K562 (cell line): Measurements from ENCODE around the gene MYB. TPM values are rescaled to one million over a fixed set of nuclear protein-coding genes. Genes with fewer than 3 reads are reported as not detected.

Experiments used
- ATAC-seq: fragments of 200-7000 bp; cut with Tn5 transposase; 3 replicates; pipeline ENCODE4 v1.9.1; 2020; ENCODE audit warnings: moderate library complexity
- BruUV-seq: library from RNA; stranded (reverse); fragments of 400-500 nt; replicated peaks from 2 replicates; lab custom pipeline; 2021; lab: Mats Ljungman, UMichigan
- CTCF ChIA-PET: fragments of 300-600 bp; formaldehyde crosslinking; extraction: SDS; loops from one replicate; lab custom pipeline; 2021; ENCODE audit warnings: low intra/inter-chr PET ratio; lab: Yijun Ruan, JAX
- POLR2A ChIA-PET: fragments of 300-600, 350-650 bp; sonication (Branson Sonifier 250); formaldehyde crosslinking; extraction: SDS; loops from one replicate; lab custom pipeline; 2021; ENCODE audit warnings: antibody characterized with exemption, inconsistent platforms; lab: Yijun Ruan, JAX
- DNase-seq, 4 experiments: peaks; one replicate each; pipeline versions ENCODE4 v3.0.0 to v3.0.0-alpha.2; 2011 to 2018; ENCODE audit warnings: low spot score in 3 of 4, mixed read lengths in 3 of 4; ENCODE audit errors: extremely low read depth in 1 of 4
- FAIRE-seq: peaks from 2 replicates; lab custom pipeline; 2011; peaks lifted over from hg19 to GRCh38; lab: Jason Lieb, UNC
- H2AFZ ChIP-seq: 2 replicates; pipeline ENCODE4 v1.6.0; 2011; ENCODE audit warnings: low read depth, low read length, control low read depth, inconsistent platforms
- H3K27ac ChIP-seq: fragments of 200-600 bp; 3 replicates; pipeline ENCODE4 v1.8.0; 2011; ENCODE audit warnings: low read depth, mild to moderate bottlenecking, control low read depth, inconsistent platforms, low read length, moderate library complexity, mixed read lengths; ENCODE audit errors: extremely low read depth
- H3K27me3 ChIP-seq, 2 experiments: fragments of 300-600 bp in 1 of 2; 2 replicates in 1 of 2; 3 replicates in 1 of 2; pipeline versions ENCODE4 v1.6.0 to v1.8.0; 2011; ENCODE audit warnings: inconsistent platforms in 2 of 2, low read length in 2 of 2, mild to moderate bottlenecking in 1 of 2, mixed read lengths in 1 of 2, moderate library complexity in 1 of 2; ENCODE audit not compliant: control insufficient read depth in 2 of 2, insufficient read depth in 2 of 2
- H3K36me3 ChIP-seq: fragments of 300-600 bp; 3 replicates; pipeline ENCODE4 v1.8.0; 2011; ENCODE audit warnings: mild to moderate bottlenecking, low read length, inconsistent platforms; ENCODE audit not compliant: control insufficient read depth, insufficient read depth
- H3K4me1 ChIP-seq, 2 experiments: fragments of 200-600 bp in 1 of 2; replicated peaks in 1 of 2; 2 replicates in 1 of 2; 3 replicates in 1 of 2; pipeline versions ENCODE4 v1.5.1 to v1.8.0; 2011; ENCODE audit warnings: inconsistent platforms in 2 of 2, low read length in 2 of 2, mild to moderate bottlenecking in 1 of 2, mixed read lengths in 1 of 2, moderate library complexity in 1 of 2; ENCODE audit not compliant: control insufficient read depth in 2 of 2, insufficient read depth in 2 of 2
- H3K4me2 ChIP-seq: 2 replicates; pipeline ENCODE4 v1.6.1; 2011; ENCODE audit warnings: low read length, control low read depth, inconsistent platforms, mixed read lengths; ENCODE audit not compliant: insufficient read depth
- H3K4me3 ChIP-seq: fragments of 200-600 bp; sonication (generic), shearing (Covaris generic); 2 replicates; pipeline ENCODE4 v1.5.1; 2016; ENCODE audit warnings: control low read depth, inconsistent platforms
- H3K79me2 ChIP-seq: fragments of 200-600 bp; 3 replicates; pipeline ENCODE4 v1.8.0; 2011; ENCODE audit warnings: low read length, inconsistent platforms; ENCODE audit not compliant: control insufficient read depth, insufficient read depth
- H3K9ac ChIP-seq, 2 experiments: 2 replicates each; pipeline versions ENCODE4 v1.6.0 to v1.6.1; 2011; ENCODE audit warnings: low read depth in 2 of 2, low read length in 2 of 2, control low read depth in 1 of 2, inconsistent platforms in 1 of 2, mild to moderate bottlenecking in 1 of 2, mixed read lengths in 1 of 2; ENCODE audit not compliant: insufficient read depth in 1 of 2
- H3K9me1 ChIP-seq: one replicate; pipeline ENCODE4 v1.6.0; 2011; ENCODE audit warnings: inconsistent platforms, mild to moderate bottlenecking, low read length, moderate library complexity; ENCODE audit not compliant: control insufficient read depth, insufficient read depth
- H3K9me3 ChIP-seq: replicated peaks from 2 replicates; pipeline ENCODE4 v1.5.1; 2011; ENCODE audit warnings: low read depth, low read length, inconsistent platforms; ENCODE audit not compliant: control insufficient read depth, insufficient read depth
- H4K20me1 ChIP-seq: replicated peaks from 2 replicates; pipeline ENCODE4 v1.6.1; 2011; ENCODE audit warnings: low read length, inconsistent platforms, mixed read lengths; ENCODE audit not compliant: control insufficient read depth, insufficient read depth
- C11orf30 ChIP-seq: fragments of 450-650 bp; IDR thresholded peaks from 2 replicates; pipeline ENCODE4 v1.6.1; 2016; ENCODE audit warnings: low read depth, mild to moderate bottlenecking
- CBX3 ChIP-seq, 2 experiments: IDR thresholded peaks; 1 replicate in 1 of 2; 2 replicates in 1 of 2; pipeline ENCODE4 v1.6.1; 2012; ENCODE audit warnings: inconsistent platforms in 2 of 2, low read length in 2 of 2, borderline replicate concordance in 1 of 2, control low read depth in 1 of 2
- HDAC1 ChIP-seq, 2 experiments: fragments of 450-650 bp; IDR thresholded peaks; 2 replicates each; pipeline ENCODE4 v1.6.1; 2016 to 2017; ENCODE audit warnings: inconsistent platforms in 1 of 2, mild to moderate bottlenecking in 1 of 2, moderate library complexity in 1 of 2
- RBM17 ChIP-seq: fragments of 200-400 bp; formaldehyde crosslinking; IDR thresholded peaks from 2 replicates; pipeline ENCODE4 v1.6.1; 2017; ENCODE audit warnings: low read depth, mild to moderate bottlenecking, low read length, borderline replicate concordance
- SMARCA5 ChIP-seq: fragments of 450-650 bp; IDR thresholded peaks from 2 replicates; pipeline ENCODE4 v1.6.1; 2016
- TRIM25 ChIP-seq: fragments of 450-650 bp; IDR thresholded peaks from 2 replicates; pipeline ENCODE4 v1.7.0; 2016; ENCODE audit warnings: borderline replicate concordance
- ZNF449 ChIP-seq: fragments of 250-450 bp; sonication (Bioruptor Pico); IDR thresholded peaks from 2 replicates; pipeline ENCODE4 v1.8.0; 2022; ENCODE audit warnings: moderate library complexity, mild to moderate bottlenecking, inconsistent platforms
- ZNF785 ChIP-seq: fragments of 250-450 bp; sonication (Bioruptor Pico); IDR thresholded peaks from 2 replicates; pipeline ENCODE4 v1.4.0; 2020; ENCODE audit warnings: mild to moderate bottlenecking
- WGBS: fragments of 100-300 bp; shearing (Covaris generic); methylation state at CpG from one replicate; pipeline ENCODE4 v1.1.6; 2016; ENCODE audit warnings: low coverage, mixed read lengths; ENCODE audit not compliant: insufficient coverage; ENCODE audit errors: missing lambda C conversion rate; 5-methylcytosine and 5-hydroxymethylcytosine counted together
- in situ Hi-C: fragments of 300-500 bp; cut with MboI; formaldehyde crosslinking; loops from 4 replicates; pipeline ENCODE4 v1.15.0; 2018; ENCODE audit warnings: inconsistent platforms, mixed read lengths
- intact Hi-C: fragments of 100-400 bp; cut with micrococcal nuclease; formaldehyde crosslinking; loops from 2 replicates; pipeline ENCODE4 v1.14.2; 2022
- polyA plus RNA-seq, 8 experiments: library from polyadenylated mRNA; depleted of rRNA in 4 of 8; stranded (reverse) in 5 of 8; unstranded in 3 of 8; fragments of >200 nt; fragmentation: Nextera tagmentation in 2 of 8; fragmentation: Illumina TruSeq in 1 of 8; extraction: Ambion mirVana in 2 of 8; extraction: Trizol in 1 of 8; gene quantifications; 2 replicates each; pipeline versions ENCODE4 v1.2.1 to v1.2.3, GENCODE V29; 2011 to 2014; ENCODE audit warnings: inconsistent platforms in 1 of 8, missing spikeins in 1 of 8
- total RNA-seq, 7 experiments: library from RNA; depleted of rRNA in 6 of 7; stranded (reverse); fragments of >200 nt in 6 of 7; fragmentation: Illumina TruSeq in 2 of 7; extraction: Trizol in 2 of 7; gene quantifications; 2 replicates each; pipeline versions ENCODE4 v1.2.1 to v1.2.3, GENCODE V29; 2011 to 2021; ENCODE audit warnings: low replicate concordance in 1 of 7
- TF ChIP-seq, protein P1 (sequence below): fragments of 450-650 bp; formaldehyde crosslinking; conservative IDR thresholded peaks from 2 replicates; pipeline ENCODE4 v1.4.0; 2022; ENCODE audit warnings: mild to moderate bottlenecking, missing genetic modification characterization
- TF ChIP-seq, protein P2 (sequence below): IDR thresholded peaks from 2 replicates; pipeline ENCODE4 v1.6.1; 2016; ENCODE audit warnings: missing genetic modification characterization, missing compliant biosample characterization

The MYB gene
- total and polyA plus RNA-seq, 9 of the 15 experiments (the other 6 are each of a cell fraction or from before 2014, with no cell fraction given) = 35.8 to 218 (median 140) TPM

GRCh38 chr6:135236319-135236718, 55.2 kb downstream of the MYB start (continued):
- TF ChIP-seq SMARCA5 = 0 out of 2 replicates have a peak, but pooled peaks have one; percentile 35
- TF ChIP-seq, protein P1, sequence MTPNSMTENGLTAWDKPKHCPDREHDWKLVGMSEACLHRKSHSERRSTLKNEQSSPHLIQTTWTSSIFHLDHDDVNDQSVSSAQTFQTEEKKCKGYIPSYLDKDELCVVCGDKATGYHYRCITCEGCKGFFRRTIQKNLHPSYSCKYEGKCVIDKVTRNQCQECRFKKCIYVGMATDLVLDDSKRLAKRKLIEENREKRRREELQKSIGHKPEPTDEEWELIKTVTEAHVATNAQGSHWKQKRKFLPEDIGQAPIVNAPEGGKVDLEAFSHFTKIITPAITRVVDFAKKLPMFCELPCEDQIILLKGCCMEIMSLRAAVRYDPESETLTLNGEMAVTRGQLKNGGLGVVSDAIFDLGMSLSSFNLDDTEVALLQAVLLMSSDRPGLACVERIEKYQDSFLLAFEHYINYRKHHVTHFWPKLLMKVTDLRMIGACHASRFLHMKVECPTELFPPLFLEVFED = peak; percentile 71
- no peak for TF ChIP-seq ZNF785 (CRISPR knock-in tag)
- TF ChIP-seq CBX3 (IDR thresholded peaks at IDR 0.05; ENCODE audit: borderline replicate concordance in 1 of 2, low read length in 2 of 2) = no peak
- peak in 1 of 2 experiments; percentile 53; a peak in 2 of 4 replicates for TF ChIP-seq HDAC1 (IDR thresholded peaks at IDR 0.05)
- no peak for TF ChIP-seq ZNF449 (CRISPR knock-in tag)
- TF ChIP-seq C11orf30 = no peak

GRCh38 chr6:135236732-135237131, 55.6 kb downstream of the MYB start:
- intact Hi-C loops = no loop called here
- Histone ChIP-seq H3K27ac (no peak overlapping the region), H3K4me2 (no peak overlapping the region), H3K79me2 (no peaks in the 10 kb centered on the region), H3K27me3 (no peaks in the 10 kb centered on the region), H4K20me1 (no peaks in the 10 kb centered on the region), H3K9me1 (no peaks in the 10 kb centered on the region), H2AFZ (peak overlapping the region; percentile 70), H3K9ac (no peak overlapping the region), H3K36me3 (no peaks in the 10 kb centered on the region), H3K4me3 (no peak overlapping the region), H3K9me3 (no peaks in the 10 kb centered on the region), H3K4me1 (peaks cover 13 to 30% of the 10 kb centered on the region in 2 experiments; a peak in 3 of 5 replicates)
- no TSS peak for BruUV-seq
- POLR2A ChIA-PET = interaction anchor here (0.6 to 0.9 kb wide), 3 partner anchors 9 to 273 kb away, joined by 3 read pairs; no protein-coding TSS in a partner anchor
- no peak for DNase-seq
- CTCF ChIA-PET = no interaction called here
- ATAC-seq = 0 out of 3 replicates have a peak, but pooled peaks have one; percentile 11
- WGBS = 47% methylated on average over 6 of the region's 6 CpGs
- in situ Hi-C loops = no loop called here
- no peak for FAIRE-seq
- no peak for TF ChIP-seq TRIM25
- TF ChIP-seq, protein P2, sequence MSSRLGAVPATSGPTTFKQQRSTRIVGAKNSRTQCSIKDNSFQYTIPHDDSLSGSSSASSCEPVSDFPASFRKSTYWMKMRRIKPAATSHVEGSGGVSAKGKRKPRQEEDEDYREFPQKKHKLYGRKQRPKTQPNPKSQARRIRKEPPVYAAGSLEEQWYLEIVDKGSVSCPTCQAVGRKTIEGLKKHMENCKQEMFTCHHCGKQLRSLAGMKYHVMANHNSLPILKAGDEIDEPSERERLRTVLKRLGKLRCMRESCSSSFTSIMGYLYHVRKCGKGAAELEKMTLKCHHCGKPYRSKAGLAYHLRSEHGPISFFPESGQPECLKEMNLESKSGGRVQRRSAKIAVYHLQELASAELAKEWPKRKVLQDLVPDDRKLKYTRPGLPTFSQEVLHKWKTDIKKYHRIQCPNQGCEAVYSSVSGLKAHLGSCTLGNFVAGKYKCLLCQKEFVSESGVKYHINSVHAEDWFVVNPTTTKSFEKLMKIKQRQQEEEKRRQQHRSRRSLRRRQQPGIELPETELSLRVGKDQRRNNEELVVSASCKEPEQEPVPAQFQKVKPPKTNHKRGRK (tag) = 0 out of 2 replicates have a peak, but pooled peaks have one; percentile 6
- TF ChIP-seq RBM17 = no peak
